NCI-H1694 treated with DMSO at 0.1 percent for 48 hours (cell line): Measurements from ENCODE around the gene HSPB7.
"Not testable (repeated sequence)": the region's sequence is repeated elsewhere in the genome, so short reads cannot be mapped to it uniquely, and the experiment has no call there.

Experiments
- DNase-seq: peaks from one replicate; lab custom pipeline; 2025; lab: John Stamatoyannopoulos, UW

The HSPB7 gene

GRCh38 chr1:16050328-16050727, 32.5 kb upstream of the HSPB7 start:
- DNase-seq: no peak

- DNase-seq: no peak
Measured at GRCh38 chr1:16048573-16049189, 30.8 kb upstream of the HSPB7 start.

- no peak for DNase-seq
Measured at GRCh38 chr1:16047791-16048475, 30.1 kb upstream of the HSPB7 start.

- DNase-seq: no peak
Measured at GRCh38 chr1:16046842-16047241, 29.0 kb upstream of the HSPB7 start.

GRCh38 chr1:16043950-16044349, 26.1 kb upstream of the HSPB7 start:
- DNase-seq: no peak

GRCh38 chr1:16043521-16043920, 25.7 kb upstream of the HSPB7 start, which contains the start of gene CLCNKB:
CLCNKB (plus strand) TSS chr1:16043782; CDS start chr1:16044493, 711 bp downstream.
- DNase-seq: no peak

- not testable (repeated sequence) for DNase-seq
Measured at GRCh38 chr1:16042654-16043053, 24.8 kb upstream of the HSPB7 start.

GRCh38 chr1:16042096-16042495, 24.3 kb upstream of the HSPB7 start:
- DNase-seq: no peak

GRCh38 chr1:16041200-16041599, 23.4 kb upstream of the HSPB7 start:
- DNase-seq: no peak

- DNase-seq: not testable (repeated sequence)
Measured at GRCh38 chr1:16039871-16040270, 22.0 kb upstream of the HSPB7 start.

- no peak for DNase-seq
Measured at GRCh38 chr1:16038620-16038912, 20.7 kb upstream of the HSPB7 start.

- DNase-seq: not testable (repeated sequence)
Measured at GRCh38 chr1:16036461-16036860, 18.6 kb upstream of the HSPB7 start.

- not testable (repeated sequence) for DNase-seq
Measured at GRCh38 chr1:16033103-16033632, 15.3 kb upstream of the HSPB7 start.

GRCh38 chr1:16032388-16033102, 14.7 kb upstream of the HSPB7 start:
- DNase-seq: peak; percentile 2

GRCh38 chr1:16031551-16031950, 13.7 kb upstream of the HSPB7 start:
- no peak for DNase-seq

GRCh38 chr1:16029288-16029687, 11.4 kb upstream of the HSPB7 start:
- no peak for DNase-seq

GRCh38 chr1:16029003-16029268, 11.1 kb upstream of the HSPB7 start:
- DNase-seq: not testable (repeated sequence)

GRCh38 chr1:16028237-16029002, 10.6 kb upstream of the HSPB7 start:
- DNase-seq: no peak

- no peak for DNase-seq
Measured at GRCh38 chr1:16026723-16027484, 9.1 kb upstream of the HSPB7 start.

GRCh38 chr1:16026302-16026701, 8.5 kb upstream of the HSPB7 start:
- DNase-seq: not testable (repeated sequence)

GRCh38 chr1:16023050-16023653, 5.3 kb upstream of the HSPB7 start:
- DNase-seq: no peak
